ENCODE data around the gene HOXC12.

DNA sequence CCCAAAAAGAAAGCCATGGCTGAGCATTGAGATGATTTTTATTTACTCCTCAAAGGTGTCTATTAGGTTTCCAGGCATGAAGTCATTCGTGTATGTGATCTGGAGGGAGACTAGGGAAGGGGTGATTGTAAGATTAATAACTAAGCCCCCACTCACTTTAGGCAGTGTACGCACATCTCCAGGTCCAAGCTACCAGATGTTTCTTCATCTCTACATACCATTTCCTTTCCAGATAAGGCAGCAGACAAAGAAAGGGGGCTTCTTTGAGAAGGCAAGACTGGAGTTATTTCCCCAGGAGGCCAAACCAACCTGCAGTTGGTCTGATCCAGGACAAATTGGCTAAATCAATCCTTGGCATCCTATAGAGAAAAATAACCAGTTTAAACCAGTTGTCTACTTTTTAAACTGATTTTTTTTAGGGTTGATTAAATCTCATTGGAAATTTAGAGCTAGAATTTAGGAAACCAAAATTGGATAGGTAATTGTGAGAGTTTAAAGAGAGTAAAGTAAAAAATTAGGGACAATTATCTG, 12.2 kb upstream of the HOXC12 start:
- TF ChIP-seq, protein P1, sequence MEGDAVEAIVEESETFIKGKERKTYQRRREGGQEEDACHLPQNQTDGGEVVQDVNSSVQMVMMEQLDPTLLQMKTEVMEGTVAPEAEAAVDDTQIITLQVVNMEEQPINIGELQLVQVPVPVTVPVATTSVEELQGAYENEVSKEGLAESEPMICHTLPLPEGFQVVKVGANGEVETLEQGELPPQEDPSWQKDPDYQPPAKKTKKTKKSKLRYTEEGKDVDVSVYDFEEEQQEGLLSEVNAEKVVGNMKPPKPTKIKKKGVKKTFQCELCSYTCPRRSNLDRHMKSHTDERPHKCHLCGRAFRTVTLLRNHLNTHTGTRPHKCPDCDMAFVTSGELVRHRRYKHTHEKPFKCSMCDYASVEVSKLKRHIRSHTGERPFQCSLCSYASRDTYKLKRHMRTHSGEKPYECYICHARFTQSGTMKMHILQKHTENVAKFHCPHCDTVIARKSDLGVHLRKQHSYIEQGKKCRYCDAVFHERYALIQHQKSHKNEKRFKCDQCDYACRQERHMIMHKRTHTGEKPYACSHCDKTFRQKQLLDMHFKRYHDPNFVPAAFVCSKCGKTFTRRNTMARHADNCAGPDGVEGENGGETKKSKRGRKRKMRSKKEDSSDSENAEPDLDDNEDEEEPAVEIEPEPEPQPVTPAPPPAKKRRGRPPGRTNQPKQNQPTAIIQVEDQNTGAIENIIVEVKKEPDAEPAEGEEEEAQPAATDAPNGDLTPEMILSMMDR (IDR thresholded peaks at IDR 0.05): no peak
- TF ChIP-seq POLR2A (IDR thresholded peaks at IDR 0.05): no peak

Measured in adrenal gland (tissue), 5 donors.